Stimulated activated CD8-positive, alpha-beta memory T cell treated with anti-CD3 and anti-CD28 coated beads, Interleukin-4, amount 100 ng/mL, for 4 hours (primary cell): ENCODE measurements around the gene BMPR2.
"Not testable (repeated sequence)": the region's sequence is repeated elsewhere in the genome, so short reads cannot be mapped to it uniquely, and the experiment has no call there.

Source experiments
- DNase-seq, 2 donors: peaks; one replicate each; pipeline ENCODE4 v3.0.0-alpha.2; 2020; ENCODE audit warnings: low read depth in 2 of 2, low spot score in 1 of 2

BMPR2 gene

DNA sequence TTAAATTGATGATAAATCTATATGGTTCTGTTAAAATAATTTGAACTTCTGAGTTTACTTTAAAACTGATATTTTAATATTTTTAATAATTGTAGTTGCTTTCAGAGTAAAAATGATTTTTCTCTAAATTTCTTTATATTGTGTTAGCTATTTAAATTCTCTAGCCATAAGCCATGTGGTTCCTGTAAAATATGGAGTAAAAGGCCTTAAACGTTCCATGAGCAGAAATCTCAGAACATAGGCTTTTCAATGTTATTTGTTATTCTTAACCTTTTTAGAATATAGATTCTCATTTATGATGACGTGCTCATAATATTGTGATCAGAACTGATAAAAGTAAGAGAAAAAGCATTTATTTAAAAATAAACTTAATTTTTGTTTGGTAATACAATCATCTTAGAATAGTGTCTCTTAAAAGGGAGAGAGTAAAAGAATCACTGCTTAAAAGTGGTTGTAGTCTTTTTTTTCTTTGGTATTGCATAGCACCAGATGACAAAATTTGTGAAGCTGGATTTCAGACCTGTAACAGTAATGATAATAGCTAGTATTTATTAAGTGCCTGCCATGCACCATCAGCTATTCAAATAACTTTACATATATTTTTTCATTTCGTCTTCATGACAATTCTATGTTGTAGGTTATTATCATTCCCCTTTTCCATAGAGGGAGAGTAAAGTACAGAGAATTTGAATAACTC, 2.7 kb downstream of the BMPR2 start:
- no peak for DNase-seq

DNA sequence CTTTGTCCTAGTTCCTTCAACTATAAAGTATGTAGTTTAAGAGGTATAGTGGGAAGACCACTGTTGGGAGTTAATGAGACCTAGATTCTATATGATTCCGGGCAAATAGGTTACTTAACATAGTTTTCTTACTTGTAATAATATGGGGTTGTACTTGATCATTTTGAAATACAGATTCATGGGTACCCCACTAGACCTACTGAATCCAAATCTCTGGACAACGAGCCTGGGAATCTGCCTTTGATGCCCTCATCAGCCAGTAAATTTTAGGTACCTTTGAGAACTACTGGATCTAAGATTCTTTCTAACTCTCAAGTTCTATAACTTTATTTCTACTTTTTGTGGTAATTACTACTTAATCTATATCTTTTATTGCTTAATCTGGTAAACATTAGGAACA, 6.6 kb downstream of the BMPR2 start:
- DNase-seq = no peak

DNA sequence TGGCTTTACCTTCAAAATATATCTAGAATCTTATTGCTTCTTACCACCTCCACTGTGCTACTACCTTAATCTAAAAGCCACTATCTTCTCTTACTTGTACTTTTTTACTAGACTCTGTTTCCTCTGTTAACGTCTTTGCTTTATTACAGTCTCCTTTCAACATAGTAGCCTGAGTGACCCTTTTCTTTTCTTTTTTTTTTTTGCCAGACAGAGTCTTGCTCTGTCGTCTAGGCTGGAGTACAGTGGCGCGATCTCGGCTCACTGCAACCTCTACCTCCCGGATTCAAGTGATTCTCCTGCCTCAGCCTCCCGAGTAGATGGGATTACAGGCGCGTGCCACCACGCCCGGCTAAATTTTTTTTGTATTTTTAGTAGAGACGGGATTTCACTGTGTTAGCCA, 10.4 kb downstream of the BMPR2 start:
- DNase-seq = not testable (repeated sequence)

DNA sequence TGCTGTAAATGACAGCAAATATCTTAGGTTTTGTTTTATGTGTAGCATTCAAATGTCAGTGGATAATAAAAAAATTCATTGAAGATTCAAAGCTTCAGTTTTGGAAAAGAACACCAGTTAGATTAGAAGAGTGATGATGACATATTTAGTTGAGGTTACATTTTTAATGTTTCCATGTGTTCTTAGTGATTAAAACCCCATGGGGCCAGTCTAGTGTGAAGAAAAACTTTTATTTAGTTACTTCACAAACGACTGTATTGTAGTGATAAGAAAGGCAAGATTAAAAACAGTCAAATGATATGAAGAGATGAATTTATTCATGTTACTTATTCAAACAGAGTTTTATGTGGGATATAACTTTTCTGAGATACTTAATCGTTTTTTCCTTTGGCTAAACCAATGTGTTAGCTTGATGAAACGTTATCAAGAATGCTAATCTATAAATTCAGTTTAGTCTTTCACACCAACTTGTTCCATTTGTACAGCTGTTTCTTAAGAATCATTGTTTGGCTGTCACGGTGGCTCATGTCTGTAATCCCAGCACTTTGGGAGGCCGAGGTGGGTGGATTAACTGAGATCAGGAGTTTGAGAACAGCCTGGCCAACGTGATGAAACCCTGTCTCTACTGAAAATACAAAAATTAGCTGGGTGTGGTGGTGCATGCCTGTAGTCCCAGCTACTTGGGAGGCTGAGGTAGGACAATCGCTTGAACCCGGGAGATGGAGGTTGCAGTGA, 11.6 kb downstream of the BMPR2 start:
- no peak for DNase-seq

DNA sequence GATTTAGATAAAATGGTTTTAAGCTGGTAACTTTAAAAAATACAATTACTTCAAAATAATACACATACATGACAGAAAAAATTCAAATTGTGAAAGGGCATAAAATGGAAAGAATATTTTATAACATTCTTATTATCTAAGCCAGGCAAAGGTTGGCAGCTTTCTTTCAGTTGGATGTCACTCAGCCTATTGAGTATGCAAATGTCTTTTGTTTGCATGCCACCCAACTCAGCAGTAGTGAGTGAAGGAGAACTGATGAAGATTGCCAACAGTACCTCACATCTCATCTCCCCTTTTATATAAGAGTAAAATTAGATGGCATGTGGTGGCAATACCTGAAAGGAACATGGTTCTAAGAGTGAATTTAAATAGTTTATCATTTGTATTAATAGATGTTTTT, 24.8 kb downstream of the BMPR2 start:
- DNase-seq = no peak

DNA sequence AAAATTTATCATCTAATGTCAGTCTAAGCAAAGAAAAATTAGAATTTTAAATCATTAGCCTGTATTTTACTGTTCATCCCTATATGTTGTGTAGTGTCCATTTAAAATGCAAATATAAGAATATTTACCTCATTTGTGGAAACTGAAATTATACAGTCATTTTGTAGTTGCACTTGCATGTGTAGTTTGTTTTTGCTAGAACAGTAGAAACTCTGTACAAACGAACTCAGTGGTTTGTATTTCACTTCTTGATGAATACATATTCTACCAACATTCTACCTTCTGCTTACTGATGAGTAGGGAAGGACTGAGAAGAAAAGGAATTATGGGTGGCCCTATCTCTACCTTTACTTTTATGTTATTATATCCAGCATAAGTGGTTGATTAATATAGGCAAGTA, 29.7 kb downstream of the BMPR2 start:
- no peak for DNase-seq

DNA sequence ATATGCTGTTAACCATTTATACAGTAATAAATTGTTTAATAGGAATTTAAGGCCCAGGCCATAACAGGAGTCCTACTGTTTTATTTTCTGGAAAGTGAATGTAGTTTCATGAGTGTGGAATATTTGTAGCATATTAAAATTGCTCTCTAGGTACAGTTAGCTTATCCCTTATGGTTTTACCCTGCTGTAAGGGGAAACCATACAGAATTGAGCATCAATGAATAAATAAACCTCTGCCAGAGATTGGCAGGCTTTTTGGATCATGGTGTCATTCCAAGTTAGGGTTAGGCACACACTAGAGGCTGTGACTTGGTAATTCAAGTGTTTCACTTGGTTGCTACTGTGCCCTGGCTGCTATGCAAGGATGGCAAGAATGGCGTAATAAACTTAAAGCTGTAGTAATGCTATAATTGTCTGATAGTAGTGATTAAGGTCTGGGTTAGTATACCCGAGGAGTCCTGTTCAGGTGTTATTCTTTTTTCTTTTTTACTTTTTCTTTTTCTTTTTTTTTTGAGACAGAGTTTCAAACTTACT, 30.4 kb downstream of the BMPR2 start:
- no peak for DNase-seq

DNA sequence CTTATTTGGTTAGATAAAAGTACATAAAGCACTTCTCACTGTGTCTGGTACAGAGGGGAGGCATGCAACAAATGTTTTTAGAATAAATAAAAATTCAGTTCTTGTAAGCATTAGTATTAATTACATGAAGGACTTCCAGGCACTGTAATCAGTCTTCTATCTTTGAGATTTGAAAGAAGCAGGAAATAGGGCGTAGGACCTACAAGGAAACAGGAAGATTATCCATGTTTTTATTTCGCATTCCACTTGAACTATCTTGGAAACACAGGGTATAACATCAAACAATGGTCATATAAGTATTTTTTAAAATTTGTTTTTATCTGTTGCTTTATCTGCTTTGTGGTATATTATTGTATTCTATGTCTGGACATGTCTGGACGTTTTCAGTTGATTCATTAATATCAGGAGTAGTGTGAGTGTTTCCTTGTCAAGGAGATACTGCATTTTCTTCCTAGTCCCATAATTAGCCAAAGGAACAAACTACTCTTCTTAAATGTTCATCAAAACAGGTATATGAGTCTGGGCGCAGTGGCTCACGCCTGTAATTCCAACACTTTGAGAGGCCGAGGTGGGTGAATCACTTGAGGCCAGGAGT, 32.5 kb downstream of the BMPR2 start:
- DNase-seq = no peak

DNA sequence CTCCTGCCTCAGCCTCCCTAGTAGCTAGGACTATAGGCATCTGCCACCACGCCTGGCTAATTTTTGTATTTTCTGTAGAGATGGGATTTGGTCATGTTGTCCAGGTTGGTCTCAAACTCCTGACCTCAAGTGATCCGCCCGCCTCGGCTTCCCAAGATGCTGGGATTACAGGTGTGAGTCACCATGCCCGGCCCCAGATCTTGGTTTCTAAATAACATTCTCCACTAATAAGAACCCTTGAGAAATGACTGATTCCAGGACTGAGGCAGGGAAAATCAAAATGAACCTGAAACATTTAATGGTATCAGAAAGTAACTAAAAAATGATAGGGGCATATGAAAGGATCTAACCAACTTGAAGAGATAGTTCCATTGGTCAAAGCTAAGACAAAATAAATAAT, 34.0 kb downstream of the BMPR2 start:
- no peak for DNase-seq

DNA sequence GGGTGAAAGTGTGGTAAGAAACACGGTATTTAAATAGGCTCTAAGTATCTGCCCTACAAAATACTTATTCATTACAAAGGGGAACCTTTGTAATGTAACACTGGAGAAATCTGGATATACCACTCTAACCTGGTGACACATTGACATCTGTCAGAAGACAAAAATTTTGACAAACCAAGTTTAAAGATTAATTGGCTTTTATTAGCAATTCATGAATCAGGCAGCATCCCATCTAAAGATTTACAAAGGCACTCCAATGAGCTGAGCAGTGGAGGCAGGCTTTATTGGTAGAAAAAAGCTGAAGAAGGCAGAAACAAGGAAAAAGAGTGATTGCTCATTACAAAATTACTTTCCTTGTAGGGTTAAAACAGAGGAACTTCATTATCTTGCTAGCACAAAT, 35.0 kb downstream of the BMPR2 start:
- no peak for DNase-seq

DNA sequence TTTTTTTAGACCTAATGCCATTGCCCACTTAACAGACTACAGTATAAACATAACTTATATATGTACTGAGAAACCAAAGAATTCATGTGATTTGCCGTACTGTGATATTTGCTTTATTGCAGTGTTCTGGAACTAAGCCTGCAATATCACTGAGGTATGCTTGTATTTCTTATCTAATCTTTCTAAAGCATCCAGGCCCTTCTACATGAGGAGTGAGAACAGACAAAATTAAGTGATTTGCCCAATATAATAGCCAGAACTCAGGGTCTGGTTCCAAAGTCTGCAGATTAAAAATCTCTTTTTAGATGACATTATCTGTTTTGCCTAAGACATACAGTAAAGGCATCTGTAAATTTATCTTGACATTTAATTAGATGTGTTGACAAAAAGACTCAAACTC, 41.9 kb downstream of the BMPR2 start:
- no peak for DNase-seq

DNA sequence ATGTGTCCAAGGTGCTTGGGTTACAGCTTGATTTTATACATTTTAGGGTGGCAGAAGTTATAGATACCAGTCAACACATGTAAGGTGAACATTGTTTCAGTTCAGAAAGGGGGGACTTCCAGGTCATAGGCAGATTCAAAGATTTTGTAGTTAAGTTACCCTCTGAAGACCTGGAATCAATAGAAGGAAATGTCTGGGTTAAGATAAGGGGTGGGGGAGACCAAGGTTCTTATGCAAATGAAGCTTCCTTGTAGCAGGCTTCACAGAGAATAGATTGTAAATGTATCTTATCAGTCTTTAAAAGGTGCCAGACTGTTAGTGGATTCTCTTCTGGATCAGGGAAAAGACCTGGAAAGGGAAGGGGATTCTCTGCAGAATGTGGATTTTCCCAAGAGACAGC, 42.4 kb downstream of the BMPR2 start:
- DNase-seq = no peak

DNA sequence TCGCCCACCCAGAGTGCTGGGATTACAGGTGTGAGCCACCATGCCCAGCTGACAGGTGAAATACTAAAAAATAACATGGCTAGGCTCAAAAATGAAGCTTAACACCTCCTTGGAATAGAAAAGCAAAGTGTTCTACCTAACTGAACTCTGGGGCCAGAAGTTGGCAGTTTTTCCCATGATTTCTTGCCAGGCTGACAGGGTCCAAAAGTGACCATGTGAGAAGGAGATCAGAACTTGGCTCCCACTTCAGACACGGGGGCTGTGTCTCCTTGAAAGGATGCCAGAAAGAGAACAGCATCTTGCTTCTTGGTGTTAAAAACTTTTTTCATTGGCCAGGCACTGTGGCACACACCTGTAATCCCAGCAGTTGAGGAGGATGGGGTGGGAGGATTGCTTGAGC, 47.0 kb downstream of the BMPR2 start:
- no peak for DNase-seq

DNA sequence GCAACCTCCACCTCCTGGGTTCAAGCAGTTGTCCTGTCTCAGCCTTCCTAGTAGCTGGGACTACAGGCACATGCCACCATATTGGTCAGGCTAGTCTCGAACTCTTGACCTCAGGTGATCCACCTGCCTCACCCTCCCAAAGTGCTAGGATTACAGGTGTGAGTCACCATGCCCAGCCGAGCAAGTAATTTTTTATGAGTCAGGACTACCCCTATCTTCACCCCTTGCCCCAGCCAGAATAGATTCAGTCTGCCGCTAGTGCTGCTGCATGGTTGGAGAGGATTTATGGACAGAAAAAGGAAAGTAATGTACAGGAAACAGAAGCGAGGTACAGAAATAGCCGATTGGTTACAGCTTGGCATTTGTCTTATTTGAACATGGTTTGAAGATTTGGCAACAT, 48.9 kb downstream of the BMPR2 start:
- DNase-seq = no peak

DNA sequence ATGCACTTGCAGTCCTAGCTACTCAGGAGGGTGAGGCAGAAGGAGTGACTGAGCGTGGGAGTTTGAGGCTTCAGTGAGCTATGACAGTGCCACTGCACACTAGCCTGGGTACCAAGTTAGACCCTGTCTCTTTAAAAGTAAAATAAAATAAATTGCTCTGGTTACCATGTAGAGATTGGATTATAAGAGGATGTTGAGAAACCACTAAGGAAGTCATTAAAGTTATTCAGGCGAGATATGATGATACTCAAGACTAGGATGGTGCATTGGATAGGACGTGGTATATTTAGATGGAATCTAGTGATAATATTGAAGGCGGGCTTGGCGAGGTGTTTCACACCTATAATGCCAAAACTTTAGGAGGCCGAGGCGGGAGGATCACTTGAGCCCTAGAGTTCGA, 50.6 kb downstream of the BMPR2 start:
- no peak for DNase-seq

DNA sequence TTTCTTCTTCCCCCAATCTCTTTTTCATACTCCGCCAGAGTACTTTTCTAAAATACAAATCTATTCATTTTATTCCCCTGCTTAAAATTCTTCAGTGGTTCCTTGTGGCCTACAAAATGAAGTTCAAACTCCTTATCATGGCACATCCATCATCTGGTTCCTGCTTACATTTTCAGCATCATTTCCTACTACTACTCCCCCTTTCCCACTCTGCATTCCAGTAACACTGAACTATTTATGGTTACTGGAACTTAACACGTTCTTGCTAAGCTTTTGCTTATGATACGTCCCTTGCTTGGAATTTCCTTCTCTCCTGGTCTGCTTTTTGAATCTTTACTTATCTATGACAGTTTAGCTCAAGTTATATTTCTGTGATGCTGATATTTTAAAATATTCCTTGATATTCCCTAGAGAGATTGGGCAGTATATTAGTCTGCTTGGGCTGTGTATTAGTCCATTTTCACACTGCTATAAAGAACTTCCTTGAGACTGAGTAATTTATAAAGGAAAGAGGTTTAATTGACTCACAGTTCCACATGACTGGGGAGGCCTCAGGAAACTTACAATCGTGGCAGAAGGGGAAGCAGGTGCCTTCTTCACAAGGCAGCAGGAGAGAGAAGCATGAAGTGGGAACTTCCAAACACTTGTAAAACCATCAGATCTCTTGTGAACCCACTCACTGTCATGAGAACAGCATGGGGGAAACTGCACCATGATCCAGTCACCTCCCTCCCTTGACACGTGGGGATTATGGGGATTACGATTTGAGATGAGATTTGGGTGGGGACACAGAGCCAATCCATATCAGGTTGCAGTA, 53.2 kb downstream of the BMPR2 start:
- no peak for DNase-seq

DNA sequence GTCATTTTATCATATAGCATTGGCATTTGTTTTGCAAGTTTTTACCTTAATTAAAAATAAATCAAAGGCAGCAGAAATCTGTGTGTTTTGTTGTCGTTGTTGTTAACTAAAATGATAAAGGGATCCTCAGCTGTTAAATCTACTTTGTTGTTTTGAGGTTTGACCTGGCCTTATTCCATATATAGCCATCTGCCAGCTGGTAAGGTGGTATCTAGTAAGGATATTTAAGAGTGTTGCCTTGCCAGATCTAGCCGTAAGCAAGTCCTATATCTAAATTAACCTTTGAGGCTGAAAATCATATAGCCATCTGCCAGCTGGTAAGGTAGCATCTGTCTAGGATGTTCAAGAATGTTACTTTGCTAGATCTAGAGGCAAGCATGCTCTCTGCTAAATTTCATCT, 56.6 kb downstream of the BMPR2 start:
- DNase-seq = no peak

DNA sequence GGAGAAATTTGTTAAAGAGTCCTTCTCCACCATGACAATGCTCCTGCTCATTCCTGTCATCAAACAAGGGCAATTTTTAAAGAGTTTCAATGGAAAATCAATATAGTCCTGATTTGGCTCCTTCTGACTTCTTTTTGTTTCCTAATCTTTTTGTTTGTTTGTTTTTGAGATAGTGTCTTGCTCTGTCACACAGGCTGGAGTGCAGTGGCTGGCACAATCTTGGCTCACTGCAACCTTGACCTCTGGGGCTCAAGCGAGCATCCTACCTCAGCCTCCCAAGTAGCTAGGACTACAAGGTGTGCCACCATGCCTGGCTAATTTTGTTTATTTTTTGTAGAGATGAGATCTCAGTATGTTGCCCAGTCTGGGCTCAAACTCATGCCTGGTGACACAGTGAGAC, 58.3 kb downstream of the BMPR2 start:
- DNase-seq = no peak

DNA sequence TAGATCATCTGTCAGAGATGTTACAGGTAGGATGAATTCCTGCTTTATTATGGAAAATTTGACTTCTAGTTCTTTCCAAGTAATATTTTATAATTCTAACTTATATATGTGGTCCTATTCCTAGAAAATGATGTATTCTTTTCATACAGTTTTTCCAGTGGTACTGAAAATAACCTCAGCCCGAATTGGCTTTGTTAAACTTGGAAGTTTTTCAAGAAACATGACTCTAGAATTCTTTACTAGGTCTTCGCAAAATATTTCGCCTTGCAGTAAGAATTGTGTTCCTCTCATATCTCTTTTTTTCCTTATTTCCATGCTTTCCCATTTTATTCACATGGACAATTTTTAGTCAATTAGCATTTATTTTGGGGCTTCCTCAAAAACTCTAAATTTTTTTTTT, 60.5 kb downstream of the BMPR2 start:
- no peak for DNase-seq

DNA sequence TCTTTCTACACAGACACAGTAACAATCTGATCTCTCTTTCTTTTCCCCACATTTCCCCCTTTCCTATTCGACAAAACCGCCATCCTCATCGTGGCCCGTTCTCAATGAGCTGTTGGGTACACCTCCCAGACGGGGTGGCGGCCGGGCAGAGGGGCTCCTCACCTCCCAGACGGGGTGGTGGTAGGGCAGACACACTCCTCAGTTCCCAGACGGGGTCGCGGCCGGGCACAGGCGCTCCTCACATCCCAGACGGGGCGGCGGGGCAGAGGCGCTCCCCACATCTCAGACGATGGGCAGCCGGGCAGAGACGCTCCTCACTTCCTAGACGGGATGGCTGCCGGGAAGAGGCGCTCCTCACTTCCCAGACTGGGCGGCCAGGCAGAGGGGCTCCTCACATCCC, 64.0 kb downstream of the BMPR2 start:
- DNase-seq = not testable (repeated sequence)

DNA sequence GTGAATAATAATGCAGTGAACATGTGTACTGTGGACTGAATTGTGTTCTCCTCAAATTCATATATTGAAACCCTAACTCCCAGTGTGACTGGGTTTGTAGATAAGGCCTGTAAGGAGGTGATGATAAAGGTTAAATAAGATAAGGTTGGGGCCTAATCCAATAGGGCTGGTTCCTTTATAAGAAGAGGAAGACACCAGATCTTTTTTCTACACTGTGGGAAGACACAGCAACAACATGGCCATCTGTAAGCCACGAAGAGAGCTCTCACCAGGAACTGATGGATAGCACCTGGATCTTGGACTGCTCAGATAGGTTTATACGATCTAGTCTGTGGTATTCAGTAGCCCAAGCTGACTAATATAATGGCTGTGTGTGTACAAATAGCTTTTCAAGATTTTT, 66.8 kb downstream of the BMPR2 start:
- DNase-seq = no peak

DNA sequence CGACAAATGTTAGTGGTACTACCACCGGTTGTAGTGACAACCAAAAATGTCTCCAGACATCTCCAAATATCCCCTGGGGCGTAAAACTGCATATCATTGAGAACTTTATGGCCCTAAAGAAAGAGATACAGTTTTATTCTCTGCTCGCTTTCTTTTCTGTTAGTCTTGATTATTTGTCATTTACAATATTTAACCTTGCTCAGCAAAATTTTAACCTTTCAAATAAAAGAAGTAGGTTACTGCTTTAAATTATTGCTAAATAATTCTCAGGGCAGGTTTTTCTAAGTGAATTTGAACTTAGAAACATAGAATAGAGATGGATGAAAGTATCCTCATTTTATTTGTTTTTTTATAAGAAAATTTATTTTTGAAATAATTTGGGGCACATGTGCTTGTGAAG, 67.9 kb downstream of the BMPR2 start:
- DNase-seq = no peak
